ENCODE data around the gene ABCG5. TPM values are rescaled to one million over a fixed set of nuclear protein-coding genes. Genes with fewer than 3 reads are reported as not detected.

Gene ABCG5
- total RNA-seq, 2 experiments from 2014 or later = not detected

DNA sequence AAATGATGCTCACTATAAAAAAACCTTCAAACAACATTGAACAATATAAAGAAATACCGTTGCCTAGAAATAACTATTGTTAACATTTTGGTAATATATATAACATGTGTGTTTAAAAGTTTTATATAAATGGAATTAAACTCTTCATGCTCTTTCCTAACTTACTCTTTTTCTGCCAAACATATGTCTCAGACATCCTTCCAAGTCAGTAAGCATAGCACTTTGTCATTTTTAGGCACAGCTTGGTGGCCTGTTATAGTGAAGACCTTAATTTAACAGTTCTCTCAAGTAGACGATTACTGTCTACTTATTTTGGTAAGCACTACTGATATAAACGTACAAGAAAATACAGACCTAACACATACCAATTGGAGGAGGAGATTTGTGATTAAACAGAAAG, 23.9 kb downstream of the ABCG5 start:
- ChIA-PET POLR2A (no interaction called here), CTCF (no interaction called here)

GRCh38 chr2:43812947-43813346, 25.7 kb downstream of the ABCG5 start:
- ChIA-PET POLR2A (no interaction called here), CTCF (no interaction called here)

DNA sequence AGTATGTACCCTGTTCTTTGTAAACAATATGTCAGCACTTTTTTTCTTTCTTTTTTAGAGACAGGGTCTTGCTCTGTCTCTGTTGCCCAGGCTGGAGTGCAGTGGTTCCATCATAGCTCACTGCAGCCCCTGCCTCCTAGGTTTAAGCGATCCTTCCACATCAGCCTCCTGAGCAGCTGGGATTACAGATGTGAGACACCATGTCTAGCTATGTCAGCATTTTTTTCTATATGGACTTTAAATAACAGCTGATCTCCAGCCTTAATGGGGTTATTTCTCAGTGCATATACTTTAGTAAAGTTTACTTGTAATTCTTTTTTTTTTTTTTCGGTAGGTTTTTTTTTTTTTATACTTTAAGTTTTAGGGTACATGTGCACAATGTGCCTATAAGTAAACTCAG, 26.6 kb downstream of the ABCG5 start:
- ChIA-PET CTCF (no interaction called here), POLR2A (no interaction called here)

GRCh38 chr2:43810888-43811287, 27.8 kb downstream of the ABCG5 start:
- ChIA-PET CTCF (no interaction called here), POLR2A (no interaction called here)

- CTCF ChIA-PET = no interaction called here
Observed at GRCh38 chr2:43810452-43810851, 28.2 kb downstream of the ABCG5 start.

GRCh38 chr2:43806719-43807031, 32.0 kb downstream of the ABCG5 start:
- CTCF ChIA-PET = no interaction called here
- POLR2A ChIA-PET = no interaction called here

More at GRCh38 chr2:43810452-43810851, 28.2 kb downstream of the ABCG5 start:
- POLR2A ChIA-PET = no interaction called here

DNA sequence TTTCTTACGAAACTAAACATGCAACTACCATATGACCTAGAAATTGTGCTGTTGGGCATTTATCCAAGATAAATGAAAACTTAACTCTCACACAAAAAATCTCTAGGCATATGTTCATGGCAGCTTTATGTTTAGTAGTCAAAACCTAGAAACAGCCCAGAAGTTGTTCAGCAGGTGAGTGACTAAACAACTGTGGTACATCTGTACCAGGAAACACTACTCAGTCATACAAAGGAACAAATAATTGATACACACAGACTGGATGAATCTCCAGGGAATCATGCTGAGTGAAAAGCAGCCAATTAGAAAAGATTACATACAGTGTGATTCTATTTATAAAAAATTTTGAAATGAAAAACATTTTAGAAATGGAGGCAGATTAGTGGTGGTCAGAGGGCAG, 35.5 kb downstream of the ABCG5 start:
- CTCF ChIA-PET = no interaction called here

DNA sequence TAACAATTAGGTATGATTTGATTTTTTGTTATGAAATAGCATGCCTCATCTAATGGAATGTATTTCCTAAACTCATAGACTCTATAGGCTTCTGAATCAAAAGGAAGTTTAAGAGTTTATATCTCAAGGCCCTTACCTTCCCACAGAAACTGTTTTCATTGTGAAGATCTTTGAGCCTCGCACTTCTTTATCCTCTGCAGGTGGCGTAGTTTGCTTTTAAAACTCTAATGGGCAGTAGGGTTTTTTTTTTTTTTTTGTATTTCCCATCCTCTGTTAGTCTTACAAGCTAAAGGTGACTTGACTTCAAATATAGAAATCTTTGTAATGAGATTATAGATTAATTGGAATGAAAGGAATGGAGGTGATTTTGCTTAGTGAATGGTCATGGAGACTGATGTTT, 36.5 kb downstream of the ABCG5 start:
- ChIA-PET POLR2A (no interaction called here), CTCF (no interaction called here)

More for the DNA sequence above, 35.5 kb downstream of the ABCG5 start:
- POLR2A ChIA-PET = no interaction called here

- CTCF ChIA-PET = no interaction called here
- POLR2A ChIA-PET = no interaction called here
Observed at GRCh38 chr2:43800894-43801293, 37.7 kb downstream of the ABCG5 start.

DNA sequence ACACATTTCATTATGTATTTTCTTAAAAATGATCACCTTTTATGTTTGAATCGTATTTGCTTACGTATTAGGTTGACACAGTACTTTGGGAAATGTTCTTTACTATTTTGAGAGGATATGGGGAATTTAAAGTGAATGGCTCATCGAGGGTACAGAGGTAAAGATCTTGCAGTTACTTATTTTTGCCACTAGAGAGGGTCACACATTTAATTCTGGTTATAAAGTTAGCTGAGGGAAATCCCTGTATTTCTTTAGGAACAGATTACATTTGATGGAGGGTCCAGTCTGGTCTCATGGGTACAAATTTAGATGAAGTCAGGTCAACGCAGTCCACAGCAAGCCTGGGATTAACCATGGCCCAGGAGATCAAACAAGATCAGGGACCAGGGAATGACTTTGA, 40.3 kb downstream of the ABCG5 start:
- CTCF ChIA-PET = no interaction called here

GRCh38 chr2:43796206-43796605, 42.4 kb downstream of the ABCG5 start:
- CTCF ChIA-PET = no interaction called here
- POLR2A ChIA-PET = no interaction called here

More for the DNA sequence above, 40.3 kb downstream of the ABCG5 start:
- POLR2A ChIA-PET = no interaction called here

GRCh38 chr2:43794956-43795355, 43.7 kb downstream of the ABCG5 start:
- ChIA-PET CTCF (no interaction called here), POLR2A (no interaction called here)

DNA sequence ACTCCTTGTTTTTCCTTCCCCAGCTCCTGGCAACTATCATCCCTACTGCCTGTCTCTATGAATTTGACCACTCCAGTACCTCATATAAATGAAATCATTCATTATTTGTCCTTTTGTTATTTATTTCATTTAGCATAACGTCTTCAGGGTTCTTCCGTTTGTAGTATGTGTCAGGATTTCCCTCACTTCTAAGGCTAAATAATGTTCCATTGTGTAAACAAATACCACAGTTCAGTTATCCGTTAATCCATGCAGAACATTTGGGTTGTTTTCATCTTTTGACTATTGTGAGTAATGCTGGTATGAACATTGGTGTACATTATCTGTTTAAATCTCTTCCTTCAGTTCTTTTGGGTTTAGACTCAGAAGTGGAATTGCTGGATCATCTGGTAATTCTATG, 46.0 kb downstream of the ABCG5 start:
- ChIA-PET CTCF (no interaction called here), POLR2A (no interaction called here)

DNA sequence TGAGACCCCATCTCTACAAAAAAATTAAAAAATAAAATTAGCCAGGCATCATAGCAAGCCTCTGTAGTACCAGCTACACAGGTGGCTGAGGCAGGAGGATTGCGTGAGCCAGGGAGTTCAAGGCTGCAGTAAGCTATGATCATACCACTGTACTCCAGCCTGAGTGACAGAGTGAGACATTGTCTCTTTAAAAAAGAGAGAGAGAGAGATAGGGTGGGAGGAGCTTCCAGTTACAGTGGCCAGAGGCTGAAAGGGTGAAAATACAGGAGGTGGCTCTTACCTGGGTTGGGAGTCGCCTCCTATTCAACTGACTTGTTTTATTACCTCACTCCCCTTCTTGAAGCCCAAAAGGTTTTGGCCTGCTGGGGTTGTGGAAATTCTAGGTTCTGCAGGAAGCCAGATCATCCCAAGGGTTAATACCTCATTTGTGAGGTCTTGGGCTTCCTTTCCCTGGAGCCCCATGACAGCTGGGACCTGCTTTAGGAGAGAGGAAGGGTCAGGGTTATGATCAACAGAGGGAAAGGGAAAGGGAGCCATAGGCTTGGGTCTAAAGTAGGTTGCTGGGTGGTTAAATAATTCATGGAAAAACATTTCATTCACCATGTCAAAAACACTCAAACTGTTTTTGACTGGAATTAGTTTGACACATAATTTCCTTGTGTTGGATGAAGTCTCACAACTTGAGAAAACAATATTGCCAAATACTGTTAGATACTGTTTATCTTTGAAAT, 47.4 kb downstream of the ABCG5 start:
- POLR2A ChIA-PET = no interaction called here
- CTCF ChIA-PET = no interaction called here

GRCh38 chr2:43790147-43790546, 48.5 kb downstream of the ABCG5 start:
- ChIA-PET CTCF (no interaction called here), POLR2A (no interaction called here)

DNA sequence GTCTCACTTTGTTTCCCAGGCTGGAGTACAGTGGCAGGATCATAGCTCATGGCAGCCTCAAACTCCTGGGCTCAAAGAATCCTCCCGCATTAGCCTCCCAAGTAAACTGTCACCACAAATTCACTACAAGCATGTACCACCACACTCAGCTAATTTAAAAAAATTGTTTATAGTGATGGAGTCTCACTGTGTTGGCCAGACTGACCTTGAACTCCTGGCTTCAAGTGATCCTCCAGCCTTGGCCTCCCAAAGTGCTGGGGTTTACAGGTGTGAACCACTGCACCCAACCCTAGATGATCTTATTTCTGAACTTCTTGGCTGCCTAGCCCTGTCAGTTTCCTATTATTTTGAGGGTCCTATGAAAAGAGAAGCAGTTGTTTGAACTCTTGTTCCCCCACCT, 50.0 kb downstream of the ABCG5 start:
- ChIA-PET POLR2A (no interaction called here), CTCF (interaction anchor here (0.8 kb wide), 1 partner anchor 113 kb away, joined by 3 read pairs; no protein-coding TSS in a partner anchor)

DNA sequence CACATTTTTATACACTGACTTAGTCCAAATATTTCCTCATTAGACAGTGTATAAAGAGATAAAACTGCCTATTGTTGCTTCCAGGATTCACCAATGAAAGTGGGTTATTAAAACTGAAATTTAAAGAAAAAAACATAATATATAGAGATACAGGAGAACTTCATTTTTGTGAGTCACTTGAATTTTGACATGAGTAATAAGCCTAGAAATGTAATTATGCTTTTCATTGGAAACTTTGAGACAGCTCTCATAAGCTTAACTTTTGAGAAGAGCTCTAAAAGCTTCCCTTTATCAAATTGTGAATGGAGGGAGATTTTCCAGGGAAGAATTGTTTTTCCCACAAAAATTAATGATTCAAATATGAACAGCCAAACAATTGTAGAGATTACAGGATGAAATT, 50.7 kb downstream of the ABCG5 start:
- ChIA-PET CTCF (interaction anchor here (0.8 kb wide), 1 partner anchor 113 kb away, joined by 3 read pairs; no protein-coding TSS in a partner anchor), POLR2A (no interaction called here)

DNA sequence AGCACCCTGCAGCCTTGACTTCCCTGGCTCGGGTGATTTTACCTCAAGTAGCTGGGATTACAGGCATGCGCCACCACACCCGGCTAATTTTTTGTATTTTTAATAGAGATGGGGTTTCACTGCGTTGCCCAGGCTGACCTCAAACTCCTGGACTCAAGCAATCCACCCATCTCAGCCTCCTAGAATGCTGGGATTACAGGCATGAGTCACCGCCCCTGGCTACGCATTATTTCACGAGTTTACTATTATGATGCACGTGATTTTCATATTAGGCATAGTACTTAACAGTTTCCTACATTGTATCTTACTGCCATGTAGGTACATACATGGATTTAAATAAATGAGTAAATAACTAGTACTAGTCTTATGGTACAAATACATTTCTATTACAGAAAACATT, 60.4 kb downstream of the ABCG5 start:
- ChIA-PET POLR2A (no interaction called here), CTCF (no interaction called here)

- ChIA-PET CTCF (no interaction called here), POLR2A (no interaction called here)
Observed at GRCh38 chr2:43777306-43777926, 61.2 kb downstream of the ABCG5 start.

- CTCF ChIA-PET = no interaction called here
- POLR2A ChIA-PET = no interaction called here
Observed at GRCh38 chr2:43776324-43776723, 62.3 kb downstream of the ABCG5 start.

DNA sequence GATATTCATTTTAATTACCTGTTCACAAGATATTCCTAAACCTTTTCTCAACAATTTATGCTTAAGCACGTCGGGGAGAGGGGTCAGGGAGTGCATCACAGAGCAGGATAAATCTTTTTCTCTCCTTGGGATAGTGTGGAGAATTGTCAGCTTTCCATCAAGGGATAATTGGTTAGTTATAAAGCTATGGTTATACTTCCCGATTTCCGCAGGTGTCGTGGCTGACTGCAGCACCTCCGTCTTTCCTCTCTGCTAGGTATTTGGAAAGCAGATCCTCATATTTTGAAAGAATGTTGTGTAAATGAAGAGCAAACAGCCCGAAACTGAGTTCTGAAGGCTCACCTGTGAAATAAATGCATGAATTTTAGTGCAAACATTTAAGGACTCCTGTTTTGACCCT, 64.0 kb downstream of the ABCG5 start:
- CTCF ChIA-PET = no interaction called here

More for the DNA sequence above, 64.0 kb downstream of the ABCG5 start:
- POLR2A ChIA-PET = interaction anchor here (0.6 kb wide), 1 partner anchor 810 kb away, joined by 3 read pairs; no protein-coding TSS in a partner anchor
